Neural cell (in vitro differentiated cells): Measurements from ENCODE around the gene IPO13. TPM values are rescaled to one million over a fixed set of nuclear protein-coding genes. Genes with fewer than 3 reads are reported as not detected.
A peak's percentile ranks its signal among the peaks of the same experiment; 100 is the strongest.

Experiments used
- H2AFZ ChIP-seq: fragments of 200-600, 300-800 bp; sonication (generic), shearing (Covaris generic); 2 replicates; pipeline ENCODE4 v1.6.0; 2014; ENCODE audit warnings: low read depth, mild to moderate bottlenecking, antibody characterized with exemption, low read length, moderate library complexity
- H3F3A ChIP-seq: fragments of 200-600 bp; shearing (Covaris generic); 2 replicates; pipeline ENCODE4 v1.6.1; 2016; ENCODE audit warnings: mild to moderate bottlenecking, moderate library complexity, mixed read lengths, antibody characterized with exemption, low read length; ENCODE audit not compliant: insufficient read depth, poor library complexity, severe bottlenecking
- H3K27ac ChIP-seq: fragments of 200-600, 300-800 bp; sonication (generic), shearing (Covaris generic); 2 replicates; pipeline ENCODE4 v1.5.1; 2014; ENCODE audit warnings: mild to moderate bottlenecking, low read length, moderate library complexity
- H3K27me3 ChIP-seq: fragments of 300-800, 200-600 bp; sonication (generic), shearing (Covaris generic); 2 replicates; pipeline ENCODE4 v1.6.0; 2014; ENCODE audit warnings: mild to moderate bottlenecking, low read depth, low read length, moderate library complexity; ENCODE audit not compliant: insufficient read depth
- H3K36me3 ChIP-seq: fragments of 300-800, 200-600 bp; sonication (generic), shearing (Covaris generic); 2 replicates; pipeline ENCODE4 v1.5.1; 2014; ENCODE audit warnings: mild to moderate bottlenecking, antibody characterized with exemption, low read length, moderate library complexity; ENCODE audit not compliant: insufficient read depth
- H3K4me2 ChIP-seq: fragments of 300-800, 200-600 bp; sonication (generic), shearing (Covaris generic); 2 replicates; pipeline ENCODE4 v1.6.0; 2014; ENCODE audit warnings: mild to moderate bottlenecking, low read length
- H3K4me3 ChIP-seq: fragments of 300-800, 200-600 bp; sonication (generic), shearing (Covaris generic); 2 replicates; pipeline ENCODE4 v1.5.1; 2014; ENCODE audit warnings: mild to moderate bottlenecking, low read length, moderate library complexity
- H3K79me2 ChIP-seq: fragments of 200-600 bp; shearing (Covaris generic); replicated peaks from 2 replicates; pipeline ENCODE4 v1.6.0; 2014; ENCODE audit warnings: mild to moderate bottlenecking, low read length, moderate library complexity; ENCODE audit not compliant: insufficient read depth
- H3K9ac ChIP-seq: fragments of 300-800, 200-600 bp; sonication (generic), shearing (Covaris generic); 2 replicates; pipeline ENCODE4 v1.6.1; 2016; ENCODE audit warnings: mild to moderate bottlenecking, low read length, mixed read lengths
- H3K9me2 ChIP-seq: fragments of 200-600 bp; shearing (Covaris generic); 2 replicates; pipeline ENCODE4 v1.6.1; 2016; ENCODE audit warnings: mild to moderate bottlenecking, low read length, mixed read lengths; ENCODE audit not compliant: insufficient read depth
- H3K9me3 ChIP-seq: fragments of 200-600, 300-800 bp; sonication (generic), shearing (Covaris generic); 2 replicates; pipeline ENCODE4 v1.6.1; 2016; ENCODE audit warnings: mild to moderate bottlenecking, mixed run types, low read length, moderate library complexity, mixed read lengths
- H4K20me1 ChIP-seq: fragments of 200-600 bp; shearing (Covaris generic); 2 replicates; pipeline ENCODE4 v1.6.1; 2016; ENCODE audit warnings: mild to moderate bottlenecking, mixed run types; ENCODE audit not compliant: insufficient read depth
- CTCF ChIP-seq: fragments of 450-650 bp; IDR thresholded peaks from 2 replicates; pipeline ENCODE4 v1.5.1; 2014; ENCODE audit warnings: antibody characterized with exemption, mild to moderate bottlenecking, moderate library complexity; ENCODE audit not compliant: poor library complexity, severe bottlenecking
- EP300 ChIP-seq: fragments of 450-650 bp; conservative IDR thresholded peaks from 2 replicates; pipeline ENCODE4 v1.6.1; 2014; ENCODE audit warnings: antibody characterized with exemption, mild to moderate bottlenecking, moderate library complexity; ENCODE audit not compliant: poor library complexity, severe bottlenecking
- EZH2 ChIP-seq: fragments of 200-600, 300-800 bp; shearing (Covaris generic), sonication (generic); IDR thresholded peaks from 2 replicates; pipeline ENCODE4 v1.6.1; 2014; ENCODE audit warnings: antibody characterized with exemption, low read length, borderline replicate concordance, mild to moderate bottlenecking; ENCODE audit not compliant: insufficient read depth, poor library complexity, severe bottlenecking
- MXI1 ChIP-seq: fragments of 450-650 bp; conservative IDR thresholded peaks from 2 replicates; pipeline ENCODE4 v1.6.1; 2014; ENCODE audit warnings: antibody characterized with exemption, mild to moderate bottlenecking; ENCODE audit not compliant: poor library complexity, severe bottlenecking
- POLR2AphosphoS5 ChIP-seq: IDR thresholded peaks from 2 replicates; pipeline ENCODE4 v1.6.1; 2012
- RAD21 ChIP-seq: fragments of 450-650 bp; conservative IDR thresholded peaks from 2 replicates; pipeline ENCODE4 v1.6.1; 2014; ENCODE audit warnings: antibody characterized with exemption, mild to moderate bottlenecking, moderate library complexity
- REST ChIP-seq: IDR thresholded peaks from 2 replicates; pipeline ENCODE4 v1.6.1; 2012; ENCODE audit warnings: borderline replicate concordance
- SMC3 ChIP-seq: fragments of 450-650 bp; conservative IDR thresholded peaks from 2 replicates; pipeline ENCODE4 v1.6.1; 2014; ENCODE audit warnings: antibody characterized with exemption, mild to moderate bottlenecking, moderate library complexity; ENCODE audit not compliant: poor library complexity
- TAF1 ChIP-seq: IDR thresholded peaks from 2 replicates; pipeline ENCODE4 v1.6.1; 2012; ENCODE audit warnings: low read depth
- polyA plus RNA-seq: library from polyadenylated mRNA; depleted of rRNA; stranded (reverse); fragments of >200 nt; gene quantifications from 2 replicates; pipeline ENCODE4 v1.2.3, GENCODE V29; 2014

The IPO13 gene
- polyA plus RNA-seq, 1 donor from 2014 or later: 29.8 TPM

- no peaks in the 10 kb centered on the region for H3K9me3 ChIP-seq
- peak overlapping the region; percentile 91 for H3K4me3 ChIP-seq
- no peak for TF ChIP-seq TAF1
- no peaks in the 10 kb centered on the region for H3K27me3 ChIP-seq
- H3K9ac ChIP-seq: peak overlapping the region; percentile 77
- peaks cover 3% of the 10 kb centered on the region for H4K20me1 ChIP-seq
- no peak overlapping the region for H3K4me2 ChIP-seq
- H3K9me2 ChIP-seq: no peaks in the 10 kb centered on the region
- H3K36me3 ChIP-seq: no peaks in the 10 kb centered on the region
- H3K79me2 ChIP-seq: peaks cover 40% of the 10 kb centered on the region
- H3K27ac ChIP-seq: no peak overlapping the region
- H2AFZ ChIP-seq: no peak overlapping the region
- no peaks in the 10 kb centered on the region for H3F3A ChIP-seq
Observed at GRCh38 chr1:43979261-43979527, 32.4 kb downstream of the IPO13 start.

GRCh38 chr1:43979528-43980254, 32.9 kb downstream of the IPO13 start:
- Histone ChIP-seq H2AFZ (peak overlapping the region; percentile 6), H3K4me3 (peak overlapping the region; percentile 91), H3K36me3 (no peaks in the 10 kb centered on the region), H3K9ac (peak overlapping the region; percentile 77), H3K4me2 (peak overlapping the region; percentile 96), H4K20me1 (peaks cover 3% of the 10 kb centered on the region), H3K9me3 (no peaks in the 10 kb centered on the region), H3K9me2 (no peaks in the 10 kb centered on the region), H3F3A (no peaks in the 10 kb centered on the region), H3K27ac (no peak overlapping the region), H3K79me2 (peaks cover 40% of the 10 kb centered on the region), H3K27me3 (no peaks in the 10 kb centered on the region)
- TF ChIP-seq SMC3 (peak; percentile 21), CTCF (no peak), MXI1 (peak; percentile 91), POLR2AphosphoS5 (peak; percentile 1), TAF1 (no peak), EZH2 (no peak), RAD21 (no peak)

GRCh38 chr1:43980255-43981134, 33.7 kb downstream of the IPO13 start:
- Histone ChIP-seq H3K9ac (peak overlapping the region; percentile 77), H3K27me3 (no peaks in the 10 kb centered on the region), H3K9me2 (no peaks in the 10 kb centered on the region), H3K4me2 (peak overlapping the region; percentile 96), H3K79me2 (peaks cover 34% of the 10 kb centered on the region), H2AFZ (no peak overlapping the region), H3K4me3 (peak overlapping the region; percentile 91), H3K27ac (no peak overlapping the region), H3F3A (no peaks in the 10 kb centered on the region), H3K9me3 (no peaks in the 10 kb centered on the region), H4K20me1 (peaks cover 2% of the 10 kb centered on the region), H3K36me3 (no peaks in the 10 kb centered on the region)
- TF ChIP-seq MXI1 (no peak), POLR2AphosphoS5 (no peak), EP300 (no peak), CTCF (no peak), EZH2 (no peak), REST (no peak), TAF1 (no peak), SMC3 (no peak), RAD21 (no peak)
